HEK293 (cell line): ENCODE measurements around the gene LCN6.

Experiments used
- SP2 ChIP-seq: fragments of 450-650 bp; formaldehyde crosslinking; IDR thresholded peaks from 2 replicates; pipeline ENCODE4 v1.5.1; 2016; ENCODE audit warnings: missing biosample characterization, missing genetic modification characterization
- TRIM28 ChIP-seq: IDR thresholded peaks from 2 replicates; pipeline ENCODE4 v1.6.1; 2011; ENCODE audit warnings: low read length, control low read depth, borderline replicate concordance
- ZNF175 ChIP-seq: fragments of 450-650 bp; formaldehyde crosslinking; IDR thresholded peaks from 2 replicates; pipeline ENCODE4 v1.5.1; 2016; ENCODE audit warnings: missing biosample characterization, missing genetic modification characterization
- ZNF274 ChIP-seq, 2 experiments: fragments of 200-500 bp in 1 of 2; fragments of 450-650 bp in 1 of 2; sonication (Bioruptor generic) in 1 of 2; formaldehyde crosslinking in 1 of 2; IDR thresholded peaks; 2 replicates each; pipeline versions ENCODE4 v1.5.1 to v1.6.1; 2014 to 2016; ENCODE audit warnings: borderline replicate concordance in 1 of 2, inconsistent platforms in 1 of 2, low read length in 1 of 2, missing biosample characterization in 1 of 2, missing genetic modification characterization in 1 of 2
- ZNF473 ChIP-seq: fragments of 450-650 bp; formaldehyde crosslinking; IDR thresholded peaks from 2 replicates; pipeline ENCODE4 v1.5.1; 2017; ENCODE audit warnings: missing biosample characterization, missing genetic modification characterization
- ZNF558 ChIP-seq: fragments of 450-650 bp; formaldehyde crosslinking; IDR thresholded peaks from 2 replicates; pipeline ENCODE4 v1.5.1; 2016; ENCODE audit warnings: missing biosample characterization, missing genetic modification characterization
- ZNF560 ChIP-seq: fragments of 450-650 bp; formaldehyde crosslinking; IDR thresholded peaks from 2 replicates; pipeline ENCODE4 v1.5.1; 2017; ENCODE audit warnings: missing biosample characterization, missing genetic modification characterization, borderline replicate concordance
- ZNF654 ChIP-seq: fragments of 450-650 bp; formaldehyde crosslinking; IDR thresholded peaks from 2 replicates; pipeline ENCODE4 v1.5.1; 2016; ENCODE audit warnings: low read depth, missing biosample characterization, missing genetic modification characterization
- ZNF843 ChIP-seq: fragments of 450-650 bp; formaldehyde crosslinking; IDR thresholded peaks from 2 replicates; pipeline ENCODE4 v1.5.1; 2016; ENCODE audit warnings: missing biosample characterization, missing genetic modification characterization
- TF ChIP-seq, protein P1 (sequence below): fragments of 450-650 bp; formaldehyde crosslinking; IDR thresholded peaks from 2 replicates; pipeline ENCODE4 v1.5.1; 2016; ENCODE audit warnings: missing biosample characterization, missing genetic modification characterization
- TF ChIP-seq, protein P2 (sequence below): sonication (generic); formaldehyde crosslinking; IDR thresholded peaks from 2 replicates; pipeline ENCODE4 v1.8.1; 2022; ENCODE audit warnings: mild to moderate bottlenecking, moderate library complexity, missing genetic modification reagents
- TF ChIP-seq, protein P3 (sequence below): fragments of 450-650 bp; formaldehyde crosslinking; IDR thresholded peaks from 2 replicates; pipeline ENCODE4 v1.5.1; 2016; ENCODE audit warnings: missing biosample characterization, missing genetic modification characterization
- TF ChIP-seq, protein P4 (sequence below): fragments of 450-650 bp; formaldehyde crosslinking; IDR thresholded peaks from 2 replicates; pipeline ENCODE4 v1.5.1; 2017; ENCODE audit warnings: missing biosample characterization, mild to moderate bottlenecking, missing genetic modification characterization, moderate library complexity

DNA sequence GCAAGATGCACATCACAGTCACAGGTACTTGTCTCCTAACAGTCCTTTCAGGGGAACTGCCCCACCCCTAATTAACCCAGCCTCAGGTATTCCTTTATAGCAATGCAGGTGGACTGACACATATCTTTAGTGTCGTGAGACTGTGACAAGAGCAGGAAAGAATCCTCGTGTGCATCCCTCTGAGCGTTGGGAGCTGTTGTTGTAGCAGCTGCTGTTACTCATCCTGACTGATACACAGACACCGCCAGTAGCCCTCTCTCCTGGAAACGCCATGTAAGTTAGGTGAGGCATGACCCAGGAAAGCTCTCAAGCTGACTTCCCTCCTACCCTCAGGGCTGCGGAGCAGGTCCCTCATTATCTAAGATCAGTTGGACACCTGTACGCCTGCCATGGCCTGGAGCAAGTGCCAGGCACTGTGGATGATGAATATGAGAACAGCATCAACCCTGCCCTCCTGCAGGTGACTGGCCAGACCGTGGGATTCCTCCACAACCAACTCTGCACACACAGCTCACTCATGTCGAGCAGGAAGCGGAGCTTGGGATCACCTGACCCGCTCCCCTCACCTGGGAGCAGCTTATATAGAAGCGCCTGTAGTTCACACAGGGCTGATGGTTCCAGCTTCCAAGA is 26.2 kb upstream of the LCN6 start:
- TF ChIP-seq ZNF654 (tag by site-specific recombination) = no peak
- no peak for TF ChIP-seq SP2
- no peak for TF ChIP-seq TRIM28
- TF ChIP-seq, protein P1, sequence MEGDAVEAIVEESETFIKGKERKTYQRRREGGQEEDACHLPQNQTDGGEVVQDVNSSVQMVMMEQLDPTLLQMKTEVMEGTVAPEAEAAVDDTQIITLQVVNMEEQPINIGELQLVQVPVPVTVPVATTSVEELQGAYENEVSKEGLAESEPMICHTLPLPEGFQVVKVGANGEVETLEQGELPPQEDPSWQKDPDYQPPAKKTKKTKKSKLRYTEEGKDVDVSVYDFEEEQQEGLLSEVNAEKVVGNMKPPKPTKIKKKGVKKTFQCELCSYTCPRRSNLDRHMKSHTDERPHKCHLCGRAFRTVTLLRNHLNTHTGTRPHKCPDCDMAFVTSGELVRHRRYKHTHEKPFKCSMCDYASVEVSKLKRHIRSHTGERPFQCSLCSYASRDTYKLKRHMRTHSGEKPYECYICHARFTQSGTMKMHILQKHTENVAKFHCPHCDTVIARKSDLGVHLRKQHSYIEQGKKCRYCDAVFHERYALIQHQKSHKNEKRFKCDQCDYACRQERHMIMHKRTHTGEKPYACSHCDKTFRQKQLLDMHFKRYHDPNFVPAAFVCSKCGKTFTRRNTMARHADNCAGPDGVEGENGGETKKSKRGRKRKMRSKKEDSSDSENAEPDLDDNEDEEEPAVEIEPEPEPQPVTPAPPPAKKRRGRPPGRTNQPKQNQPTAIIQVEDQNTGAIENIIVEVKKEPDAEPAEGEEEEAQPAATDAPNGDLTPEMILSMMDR (tag by site-specific recombination) = no peak
- TF ChIP-seq ZNF175 (tag by site-specific recombination) = no peak
- TF ChIP-seq, protein P2, sequence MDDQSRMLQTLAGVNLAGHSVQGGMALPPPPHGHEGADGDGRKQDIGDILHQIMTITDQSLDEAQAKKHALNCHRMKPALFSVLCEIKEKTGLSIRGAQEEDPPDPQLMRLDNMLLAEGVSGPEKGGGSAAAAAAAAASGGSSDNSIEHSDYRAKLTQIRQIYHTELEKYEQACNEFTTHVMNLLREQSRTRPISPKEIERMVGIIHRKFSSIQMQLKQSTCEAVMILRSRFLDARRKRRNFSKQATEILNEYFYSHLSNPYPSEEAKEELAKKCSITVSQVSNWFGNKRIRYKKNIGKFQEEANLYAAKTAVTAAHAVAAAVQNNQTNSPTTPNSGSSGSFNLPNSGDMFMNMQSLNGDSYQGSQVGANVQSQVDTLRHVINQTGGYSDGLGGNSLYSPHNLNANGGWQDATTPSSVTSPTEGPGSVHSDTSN (CRISPR knock-in tag) = no peak
- no peak for TF ChIP-seq ZNF558 (tag by site-specific recombination)
- TF ChIP-seq, protein P3, sequence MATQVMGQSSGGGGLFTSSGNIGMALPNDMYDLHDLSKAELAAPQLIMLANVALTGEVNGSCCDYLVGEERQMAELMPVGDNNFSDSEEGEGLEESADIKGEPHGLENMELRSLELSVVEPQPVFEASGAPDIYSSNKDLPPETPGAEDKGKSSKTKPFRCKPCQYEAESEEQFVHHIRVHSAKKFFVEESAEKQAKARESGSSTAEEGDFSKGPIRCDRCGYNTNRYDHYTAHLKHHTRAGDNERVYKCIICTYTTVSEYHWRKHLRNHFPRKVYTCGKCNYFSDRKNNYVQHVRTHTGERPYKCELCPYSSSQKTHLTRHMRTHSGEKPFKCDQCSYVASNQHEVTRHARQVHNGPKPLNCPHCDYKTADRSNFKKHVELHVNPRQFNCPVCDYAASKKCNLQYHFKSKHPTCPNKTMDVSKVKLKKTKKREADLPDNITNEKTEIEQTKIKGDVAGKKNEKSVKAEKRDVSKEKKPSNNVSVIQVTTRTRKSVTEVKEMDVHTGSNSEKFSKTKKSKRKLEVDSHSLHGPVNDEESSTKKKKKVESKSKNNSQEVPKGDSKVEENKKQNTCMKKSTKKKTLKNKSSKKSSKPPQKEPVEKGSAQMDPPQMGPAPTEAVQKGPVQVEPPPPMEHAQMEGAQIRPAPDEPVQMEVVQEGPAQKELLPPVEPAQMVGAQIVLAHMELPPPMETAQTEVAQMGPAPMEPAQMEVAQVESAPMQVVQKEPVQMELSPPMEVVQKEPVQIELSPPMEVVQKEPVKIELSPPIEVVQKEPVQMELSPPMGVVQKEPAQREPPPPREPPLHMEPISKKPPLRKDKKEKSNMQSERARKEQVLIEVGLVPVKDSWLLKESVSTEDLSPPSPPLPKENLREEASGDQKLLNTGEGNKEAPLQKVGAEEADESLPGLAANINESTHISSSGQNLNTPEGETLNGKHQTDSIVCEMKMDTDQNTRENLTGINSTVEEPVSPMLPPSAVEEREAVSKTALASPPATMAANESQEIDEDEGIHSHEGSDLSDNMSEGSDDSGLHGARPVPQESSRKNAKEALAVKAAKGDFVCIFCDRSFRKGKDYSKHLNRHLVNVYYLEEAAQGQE = no peak
- TF ChIP-seq ZNF274 (IDR thresholded peaks at IDR 0.05; ENCODE audit: low read length) = no peak
- no peak for TF ChIP-seq ZNF274 (tag by site-specific recombination; IDR thresholded peaks at IDR 0.05; ENCODE audit: borderline replicate concordance)
- no peak for TF ChIP-seq ZNF560 (tag by site-specific recombination)
- TF ChIP-seq ZNF473 (tag by site-specific recombination) = no peak
- TF ChIP-seq, protein P4, sequence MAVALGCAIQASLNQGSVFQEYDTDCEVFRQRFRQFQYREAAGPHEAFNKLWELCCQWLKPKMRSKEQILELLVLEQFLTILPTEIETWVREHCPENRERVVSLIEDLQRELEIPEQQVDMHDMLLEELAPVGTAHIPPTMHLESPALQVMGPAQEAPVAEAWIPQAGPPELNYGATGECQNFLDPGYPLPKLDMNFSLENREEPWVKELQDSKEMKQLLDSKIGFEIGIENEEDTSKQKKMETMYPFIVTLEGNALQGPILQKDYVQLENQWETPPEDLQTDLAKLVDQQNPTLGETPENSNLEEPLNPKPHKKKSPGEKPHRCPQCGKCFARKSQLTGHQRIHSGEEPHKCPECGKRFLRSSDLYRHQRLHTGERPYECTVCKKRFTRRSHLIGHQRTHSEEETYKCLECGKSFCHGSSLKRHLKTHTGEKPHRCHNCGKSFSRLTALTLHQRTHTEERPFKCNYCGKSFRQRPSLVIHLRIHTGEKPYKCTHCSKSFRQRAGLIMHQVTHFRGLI (tag by site-specific recombination) = no peak
- TF ChIP-seq ZNF843 (tag by site-specific recombination) = no peak
